KOPT-K1 (cell line): ENCODE results near the gene ACSF2.
"Not testable (repeated sequence)": the region's sequence is repeated elsewhere in the genome, so short reads cannot be mapped to it uniquely, and the experiment has no call there.

ENCODE experiments used
- H3K27ac ChIP-seq: fragments of 200-600 bp; sonication (generic); 2 replicates; pipeline ENCODE4 v1.5.1; 2016; ENCODE audit warnings: antibody characterized with exemption, mild to moderate bottlenecking, low read depth, low read length; ENCODE audit not compliant: poor library complexity, severe bottlenecking
- H3K36me3 ChIP-seq: fragments of 200-600 bp; sonication (generic); 2 replicates; pipeline ENCODE4 v1.5.1; 2017; ENCODE audit warnings: antibody characterized with exemption, mild to moderate bottlenecking, low read length, moderate library complexity; ENCODE audit not compliant: insufficient read depth
- H3K9me3 ChIP-seq: fragments of 200-600 bp; sonication (generic); 2 replicates; pipeline ENCODE4 v1.5.1; 2017; ENCODE audit warnings: antibody characterized with exemption, low read length, mild to moderate bottlenecking; ENCODE audit not compliant: insufficient read depth, poor library complexity, severe bottlenecking

ACSF2 gene

GRCh38 chr17:50424246-50424995, 1.6 kb upstream of the ACSF2 start:
- Histone ChIP-seq H3K36me3 (no peaks in the 10 kb centered on the region), H3K27ac (peak overlapping the region; percentile 77)

GRCh38 chr17:50424996-50425681, 879 bp upstream of the ACSF2 start:
- no peaks in the 10 kb centered on the region for H3K9me3 ChIP-seq
- peak overlapping the region; percentile 77 for H3K27ac ChIP-seq
- no peaks in the 10 kb centered on the region for H3K36me3 ChIP-seq

More at GRCh38 chr17:50424246-50424995, 1.6 kb upstream of the ACSF2 start:
- no peaks in the 10 kb centered on the region for H3K9me3 ChIP-seq

- H3K9me3 ChIP-seq, result no peaks in the 10 kb centered on the region
- H3K27ac ChIP-seq, result peak overlapping the region; percentile 77
- H3K36me3 ChIP-seq, result no peaks in the 10 kb centered on the region
Observed at GRCh38 chr17:50426472-50426782, 409 bp downstream of the ACSF2 start.

- Histone ChIP-seq H3K36me3 (no peaks in the 10 kb centered on the region), H3K27ac (peak overlapping the region; percentile 77), H3K9me3 (no peaks in the 10 kb centered on the region)
Observed at GRCh38 chr17:50426814-50427787, 1.1 kb downstream of the ACSF2 start.

- H3K27ac ChIP-seq, H3K9me3 ChIP-seq, H3K36me3 ChIP-seq: not testable (repeated sequence)
Observed at GRCh38 chr17:50428126-50428525, 2.1 kb downstream of the ACSF2 start.

GRCh38 chr17:50428831-50429424, 2.9 kb downstream of the ACSF2 start:
- Histone ChIP-seq H3K27ac (no peak overlapping the region), H3K36me3 (no peaks in the 10 kb centered on the region), H3K9me3 (no peaks in the 10 kb centered on the region)

GRCh38 chr17:50429793-50430192, 3.8 kb downstream of the ACSF2 start:
- no peaks in the 10 kb centered on the region for H3K9me3 ChIP-seq
- no peak overlapping the region for H3K27ac ChIP-seq
- H3K36me3 ChIP-seq, result no peaks in the 10 kb centered on the region

GRCh38 chr17:50430821-50431618, 5.0 kb downstream of the ACSF2 start:
- no peak overlapping the region for H3K27ac ChIP-seq
- H3K36me3 ChIP-seq, result no peaks in the 10 kb centered on the region
- H3K9me3 ChIP-seq, result no peaks in the 10 kb centered on the region

GRCh38 chr17:50432125-50432762, 6.2 kb downstream of the ACSF2 start:
- H3K27ac ChIP-seq, result no peak overlapping the region
- no peaks in the 10 kb centered on the region for H3K9me3 ChIP-seq
- H3K36me3 ChIP-seq, result no peaks in the 10 kb centered on the region; the same call in 1 of the 2 replicates

- Histone ChIP-seq H3K9me3 (no peaks in the 10 kb centered on the region), H3K36me3 (no peaks in the 10 kb centered on the region; the same call in 1 of the 2 replicates), H3K27ac (no peak overlapping the region)
Observed at GRCh38 chr17:50437409-50437808, 11.4 kb downstream of the ACSF2 start.

GRCh38 chr17:50439008-50439407, 13.0 kb downstream of the ACSF2 start:
- Histone ChIP-seq H3K9me3 (no peaks in the 10 kb centered on the region), H3K27ac (no peak overlapping the region), H3K36me3 (no peaks in the 10 kb centered on the region; the same call in 1 of the 2 replicates)

- Histone ChIP-seq H3K36me3 (no peaks in the 10 kb centered on the region; the same call in 1 of the 2 replicates), H3K27ac (no peak overlapping the region), H3K9me3 (no peaks in the 10 kb centered on the region)
Observed at GRCh38 chr17:50440172-50440837, 14.3 kb downstream of the ACSF2 start.
